ENCODE results near the gene ACTR10.

Gene ACTR10

GRCh38 chr14:58282925-58283593, 83.1 kb downstream of the ACTR10 start:
- DNase-seq = no peak

GRCh38 chr14:58283730-58284129, 83.8 kb downstream of the ACTR10 start:
- no peak for DNase-seq

- DNase-seq = no peak
Observed at GRCh38 chr14:58285132-58285531, 85.2 kb downstream of the ACTR10 start.

Measured in T1000 (cell line).